Measurements from ENCODE around the gene TRPV4. TPM values are rescaled to one million over a fixed set of nuclear protein-coding genes. Genes with fewer than 3 reads are reported as not detected.

Gene TRPV4
- total and polyA plus RNA-seq, 2 donors (not counting 3 experiments of a cell fraction or from before 2014, with no cell fraction given), result 8.8 to 22.3 TPM

GRCh38 chr12:109864916-109865315 is 31.7 kb upstream of the TRPV4 start:
- Histone ChIP-seq H3K36me3 (ENCODE audit: control insufficient read depth in 2 of 2, extremely low read depth in 1 of 2, insufficient read depth in 2 of 2, low read length in 2 of 2) (peaks cover 0 to 5% of the 10 kb centered on the region in 2 experiments), H2AFZ (ENCODE audit: low read depth, low read length) (no peak overlapping the region), H3K9me3 (replicated peaks; ENCODE audit: control insufficient read depth, insufficient read depth, low read length) (no peaks in the 10 kb centered on the region), H4K20me1 (replicated peaks; ENCODE audit: control insufficient read depth, extremely low read depth, insufficient read depth, low read length) (no peaks in the 10 kb centered on the region), H3K9ac (replicated peaks; ENCODE audit: extremely low read depth, insufficient read depth, low read length) (no peak overlapping the region), H3K27me3 (ENCODE audit: control insufficient read depth in 2 of 2, insufficient read depth in 2 of 2, low read length in 2 of 2) (no peaks in the 10 kb centered on the region), H3K9me1 (replicated peaks; ENCODE audit: control insufficient read depth, extremely low read depth, insufficient read depth, low read length) (no peaks in the 10 kb centered on the region), H3K4me2 (ENCODE audit: insufficient read depth, low read length) (no peak overlapping the region), H3K79me2 (ENCODE audit: control insufficient read depth, insufficient read depth, low read length) (peaks cover 5% of the 10 kb centered on the region), H3K4me1 (ENCODE audit: control insufficient read depth, extremely low read depth, insufficient read depth, low read length) (no peaks in the 10 kb centered on the region), H3K4me3 (replicated peaks in 1 of 3; ENCODE audit: insufficient read depth in 1 of 3, low read depth in 1 of 3, low read length in 3 of 3) (no peak overlapping the region), H3K27ac (ENCODE audit: insufficient read depth, low read depth, low read length) (no peak overlapping the region)
- DNase-seq (ENCODE audit: low read depth, low spot score), result no peak
- no TSS peak for BruUV-seq (replicated peaks)
- CTCF ChIA-PET, result interaction anchor here (0.6 to 1.4 kb wide), 3 partner anchors 12 to 334 kb away, joined by 3 to 5 read pairs (median 3); no protein-coding TSS in a partner anchor
- no peak for FAIRE-seq
- POLR2A ChIA-PET, result no interaction called here
- dilution Hi-C loops (cut with MboI; ENCODE audit: extremely low pct_ligation_motif_present, low sequenced_read_pairs) (no loop called here), intact Hi-C loops (cut with micrococcal nuclease) (no loop called here)
- TF ChIP-seq MAX (IDR thresholded peaks at IDR 0.05; ENCODE audit: insufficient read depth, insufficient read length) (no peak), GATA2 (IDR thresholded peaks at IDR 0.05; ENCODE audit: insufficient read depth, insufficient read length, low read depth, low read length) (no peak), POLR2A (IDR thresholded peaks at IDR 0.05; ENCODE audit: low read depth, low read length) (no peak), CTCF (IDR thresholded peaks at IDR 0.05; ENCODE audit: extremely low read depth in 1 of 2, insufficient read depth in 1 of 2, low read depth in 1 of 2, low read length in 2 of 2) (no peak), EZH2 (IDR thresholded peaks at IDR 0.05; ENCODE audit: borderline replicate concordance, low read depth, low read length, severe bottlenecking) (no peak), FOS (IDR thresholded peaks at IDR 0.05; ENCODE audit: borderline replicate concordance, insufficient read depth, low read length) (no peak), POLR2AphosphoS5 (IDR thresholded peaks at IDR 0.05; ENCODE audit: insufficient read depth, low read depth, low read length) (no peak), MYC (IDR thresholded peaks at IDR 0.05; ENCODE audit: low read depth, low read length) (no peak), JUN (IDR thresholded peaks at IDR 0.05; ENCODE audit: borderline replicate concordance, insufficient read depth, insufficient read length, low read depth) (no peak)

Data from endothelial cell of umbilical vein (primary cell).